HuH-7.5 (cell line): ENCODE results near the gene IVNS1ABP.
"Not testable (repeated sequence)": the region's sequence is repeated elsewhere in the genome, so short reads cannot be mapped to it uniquely, and the experiment has no call there.

Experiments used
- DNase-seq: peaks from one replicate; pipeline ENCODE4 v3.0.0; 2011; ENCODE audit warnings: low spot score

Gene IVNS1ABP

GRCh38 chr1:185317034-185317885 is at the start of gene IVNS1ABP:
IVNS1ABP (minus strand) TSS chr1:185317243; CDS start chr1:185309493, 7,750 bp downstream.
- DNase-seq: peak; percentile 83

DNA sequence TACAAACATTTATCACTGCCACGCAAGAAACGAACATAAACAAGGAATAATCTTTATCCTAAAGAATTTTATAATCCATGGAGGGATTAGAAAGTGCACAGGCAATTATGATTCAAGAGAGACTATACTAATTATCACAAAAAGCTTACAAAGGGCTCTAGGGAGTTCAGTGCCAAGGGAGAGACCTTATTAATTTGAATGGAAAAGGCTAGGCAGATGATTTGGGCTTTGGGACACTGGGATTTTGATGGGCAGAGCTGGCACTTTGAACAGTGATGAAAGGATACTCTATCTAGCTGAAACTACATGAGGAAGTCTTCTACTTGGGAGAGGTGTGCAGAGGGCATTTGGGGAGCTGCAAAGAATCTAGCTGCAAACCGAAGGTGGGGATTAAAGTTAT is 48.9 kb upstream of the IVNS1ABP start:
- no peak for DNase-seq

DNA sequence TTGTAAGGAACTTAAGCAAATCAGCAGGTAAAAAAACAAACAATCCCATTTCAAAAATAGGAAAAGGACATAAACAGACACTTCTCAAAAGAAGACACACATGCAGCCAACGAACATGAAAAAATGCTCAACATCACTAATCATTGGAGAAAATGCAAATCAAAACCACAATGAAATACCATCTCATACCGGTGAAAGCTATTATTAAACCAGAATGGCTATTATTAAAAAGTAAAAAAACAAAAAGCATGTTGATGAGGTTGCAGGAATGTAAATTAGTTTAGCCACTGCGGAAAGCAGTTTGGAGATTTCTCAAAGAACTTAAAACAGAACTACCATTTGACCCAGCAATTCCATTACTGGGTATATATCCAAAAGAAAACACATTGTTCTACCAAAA is 47.5 kb upstream of the IVNS1ABP start:
- DNase-seq: not testable (repeated sequence)

GRCh38 chr1:185363205-185363604 is 46.2 kb upstream of the IVNS1ABP start:
- DNase-seq: no peak

GRCh38 chr1:185360714-185361113 is 43.7 kb upstream of the IVNS1ABP start:
- no peak for DNase-seq

- no peak for DNase-seq
Measured at GRCh38 chr1:185358957-185359356, 41.9 kb upstream of the IVNS1ABP start.

DNA sequence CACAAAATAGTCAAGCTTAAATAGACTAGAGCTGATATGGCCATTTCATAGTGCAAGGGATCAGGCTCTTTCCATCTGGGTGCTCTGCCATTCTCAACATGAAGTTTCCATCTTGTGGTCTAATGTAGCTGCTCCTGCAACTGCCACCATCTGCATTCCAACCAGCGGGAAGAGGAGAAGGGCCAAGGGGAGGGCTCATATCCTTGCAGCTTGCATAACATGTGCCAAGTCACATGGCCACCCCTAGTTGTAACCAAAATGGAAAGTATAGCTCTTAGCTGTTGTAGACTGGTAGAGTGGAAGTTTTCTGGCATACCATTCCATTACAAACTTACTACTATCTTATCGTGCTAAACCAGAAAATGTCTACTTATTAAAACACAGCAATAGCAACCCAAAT is 38.9 kb upstream of the IVNS1ABP start:
- no peak for DNase-seq

DNA sequence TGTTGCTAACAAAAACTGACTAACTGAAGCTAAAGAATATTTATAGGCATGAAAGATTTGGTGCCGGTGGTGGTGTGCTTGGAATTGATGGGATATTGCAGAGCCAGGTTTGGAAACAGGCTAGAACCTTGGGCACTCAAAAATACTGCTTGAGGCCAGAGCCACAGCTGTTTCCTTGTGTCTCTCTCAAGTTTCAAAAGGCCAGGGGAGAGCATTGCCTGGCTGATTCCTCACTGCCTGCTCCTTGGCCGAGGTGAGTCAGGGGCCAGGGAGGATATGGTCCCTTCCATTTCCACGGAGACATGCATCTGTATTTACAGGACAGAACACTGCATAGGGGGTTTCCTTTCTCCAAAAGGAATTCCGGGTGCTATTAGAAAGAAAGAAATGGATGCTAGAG is 36.1 kb upstream of the IVNS1ABP start:
- no peak for DNase-seq

GRCh38 chr1:185351734-185352466 is 34.9 kb upstream of the IVNS1ABP start:
- no peak for DNase-seq

- no peak for DNase-seq
Measured at GRCh38 chr1:185350027-185350442, 33.0 kb upstream of the IVNS1ABP start.

DNA sequence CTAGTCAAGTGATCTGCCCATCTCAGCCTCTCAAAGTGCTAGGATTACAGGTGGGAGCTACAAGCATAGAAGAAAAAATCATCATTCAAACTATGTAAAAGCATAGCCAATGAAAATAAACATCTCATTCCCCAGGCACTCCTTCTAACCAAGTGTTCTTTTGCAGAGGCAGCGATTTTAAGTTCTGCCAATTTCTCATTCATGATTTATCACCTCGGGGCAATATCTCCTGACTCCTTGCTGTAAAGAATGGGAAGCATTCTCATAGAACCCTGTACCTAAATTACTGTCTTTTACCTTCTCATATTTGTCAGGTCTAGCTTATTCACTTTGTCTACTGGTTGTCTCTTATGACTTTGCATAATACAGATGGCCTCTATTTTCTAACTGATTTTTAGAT is 32.5 kb upstream of the IVNS1ABP start:
- DNase-seq: no peak

DNA sequence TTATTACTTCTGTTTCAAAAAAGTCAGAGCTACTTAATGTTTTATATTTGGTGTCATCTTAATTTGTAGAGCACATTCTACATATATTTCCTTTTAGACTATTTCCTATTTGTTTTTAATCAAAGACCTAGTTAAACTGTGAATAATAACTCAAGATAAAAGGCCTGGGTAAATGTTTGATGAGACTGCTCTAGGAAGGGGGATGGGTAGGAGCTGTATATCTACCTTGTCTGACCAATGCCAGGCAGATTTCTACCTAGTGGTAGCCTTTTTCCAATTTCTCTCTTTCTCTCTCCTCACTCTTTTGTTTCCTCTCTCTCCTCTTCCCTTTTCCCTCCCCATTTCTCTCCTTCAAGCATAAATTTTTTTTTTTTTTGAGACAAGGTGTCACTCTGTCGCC is 31.9 kb upstream of the IVNS1ABP start:
- no peak for DNase-seq

GRCh38 chr1:185348296-185348695 is 31.3 kb upstream of the IVNS1ABP start:
- no peak for DNase-seq

DNA sequence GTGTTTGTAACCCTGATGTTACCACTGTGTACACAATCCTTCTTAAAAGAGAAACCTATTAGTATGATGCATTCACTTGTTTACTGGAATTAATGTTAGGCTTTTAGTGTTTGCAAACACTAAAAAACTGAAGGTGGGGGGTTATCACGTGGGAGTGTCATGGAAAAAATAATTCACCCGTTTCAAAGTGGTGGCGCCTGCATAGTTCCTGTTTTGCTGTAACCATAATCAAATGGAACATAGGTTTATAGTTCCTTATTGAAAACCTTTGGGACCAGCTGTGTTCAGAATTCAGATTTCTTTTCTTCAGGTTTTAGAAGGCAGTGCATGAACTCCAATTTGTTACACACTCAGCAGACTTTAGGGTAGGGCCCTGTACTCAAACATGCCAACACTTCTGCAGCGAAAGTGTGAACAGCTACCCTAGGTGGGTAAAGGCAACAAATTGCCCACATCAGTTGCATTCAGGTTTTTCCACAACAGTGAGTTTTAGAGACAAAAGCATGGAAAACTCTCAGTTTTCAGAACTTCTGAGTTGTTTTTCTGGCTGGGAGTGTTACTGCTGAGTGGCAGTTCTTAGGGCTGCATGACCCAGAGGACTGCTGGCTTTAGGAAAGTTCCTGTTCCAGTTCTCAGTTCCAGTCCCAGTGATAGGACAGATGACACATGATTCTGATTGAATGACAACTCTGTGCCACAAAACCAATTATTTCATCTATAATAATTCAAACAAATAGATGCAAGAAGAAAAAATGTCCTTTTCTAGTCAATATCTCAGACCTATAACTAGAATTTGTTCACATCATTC is 29.1 kb upstream of the IVNS1ABP start:
- DNase-seq: no peak

GRCh38 chr1:185343306-185343705 is 26.3 kb upstream of the IVNS1ABP start:
- DNase-seq: no peak

DNA sequence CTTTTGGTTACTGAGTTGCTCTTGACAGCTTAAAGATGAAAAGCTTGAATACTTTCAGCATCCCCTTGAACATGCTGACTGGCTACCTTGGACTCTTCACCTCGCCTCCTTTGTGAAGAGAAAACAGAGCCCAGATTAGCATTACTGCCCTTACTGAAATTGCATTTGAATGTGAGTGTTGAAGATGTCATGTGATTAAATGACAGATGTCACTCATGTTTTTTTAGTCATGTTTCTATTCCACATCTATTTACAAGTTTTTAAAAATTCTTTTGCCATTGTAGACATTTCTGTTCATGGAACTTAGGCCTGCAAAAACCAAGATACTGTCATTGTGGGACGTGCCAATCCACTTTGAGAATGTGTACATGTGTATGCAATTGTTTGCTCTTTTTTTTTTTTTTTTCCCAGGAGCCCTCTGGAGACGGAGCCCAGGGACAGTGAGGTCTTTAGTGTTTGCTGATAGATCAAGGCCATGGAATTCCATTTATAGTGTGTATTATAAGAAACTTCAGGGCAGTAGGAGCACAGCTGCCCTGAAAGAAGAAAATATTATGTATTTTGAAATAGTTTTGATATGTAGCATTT is 25.7 kb upstream of the IVNS1ABP start:
- no peak for DNase-seq

GRCh38 chr1:185342017-185342416 is 25.0 kb upstream of the IVNS1ABP start:
- DNase-seq: no peak

DNA sequence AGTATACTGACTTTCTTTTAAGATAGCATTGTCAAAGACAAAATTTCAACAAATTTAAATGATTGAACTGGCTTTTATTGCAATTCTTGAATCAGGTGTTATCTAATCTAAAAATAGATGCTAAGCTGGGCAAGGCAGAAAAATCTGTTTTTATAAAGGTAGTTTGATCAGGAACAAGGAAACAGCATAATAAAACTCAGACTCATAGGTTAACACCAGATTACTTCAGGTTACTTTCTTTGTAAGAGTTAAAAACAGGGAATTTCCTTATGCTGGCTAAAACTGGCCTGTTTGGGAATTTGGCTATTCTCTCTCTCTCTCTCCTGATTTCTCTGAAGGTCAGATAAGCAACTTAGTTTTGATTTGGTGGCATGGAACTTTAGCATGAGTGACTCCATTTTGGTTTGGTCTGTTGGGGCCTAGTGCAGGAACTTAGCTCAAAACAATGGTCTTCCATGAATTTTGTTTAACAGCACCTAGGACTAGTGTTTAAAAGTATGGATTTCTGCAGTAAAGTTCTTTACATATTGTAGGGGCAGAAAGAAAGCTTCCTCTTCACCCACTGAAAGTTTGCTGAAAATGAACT is 24.2 kb upstream of the IVNS1ABP start:
- DNase-seq: no peak

- DNase-seq: no peak
Measured at GRCh38 chr1:185338719-185339622, 21.9 kb upstream of the IVNS1ABP start.

DNA sequence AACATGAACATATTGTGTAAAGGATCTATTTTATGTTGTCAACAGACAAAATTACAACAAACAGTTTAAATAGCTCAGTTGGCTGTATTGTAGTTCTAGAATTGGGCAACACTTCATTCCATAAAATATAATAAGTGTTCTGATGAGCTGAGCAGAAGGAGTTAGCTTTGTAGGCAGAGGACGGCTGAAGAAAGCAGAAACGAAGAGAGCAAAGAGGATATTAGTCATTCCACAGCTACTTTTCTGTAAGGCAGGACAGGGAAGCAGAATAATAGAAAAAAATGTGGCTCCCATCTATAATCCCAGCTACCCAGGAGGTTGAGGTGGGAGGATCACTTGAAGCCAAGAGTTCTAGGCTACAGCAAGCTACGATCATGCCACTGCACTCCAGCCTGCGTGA is 20.2 kb upstream of the IVNS1ABP start:
- DNase-seq: no peak

GRCh38 chr1:185334182-185334581 is 17.1 kb upstream of the IVNS1ABP start:
- DNase-seq: no peak
